A549 (cell line): Measurements from ENCODE around the gene LHX5. TPM values are rescaled to one million over a fixed set of nuclear protein-coding genes. Genes with fewer than 3 reads are reported as not detected.

ENCODE experiments used
- ATAC-seq, 2 experiments: fragments of 200-7000 bp in 1 of 2; fragments of >200 bp in 1 of 2; cut with Nextera tagmentation in 1 of 2; cut with Tn5 transposase in 1 of 2; 3 replicates each; pipeline versions ENCODE4 v1.8.0 to v1.9.1; 2018 to 2020; ENCODE audit warnings: mild to moderate bottlenecking in 1 of 2, moderate library complexity in 1 of 2
- CTCF ChIA-PET: fragments of 300-600 bp; sonication (Branson Sonifier 250); formaldehyde crosslinking; extraction: SDS; loops from one replicate; lab custom pipeline; 2021; ENCODE audit warnings: antibody characterized with exemption, inconsistent platforms; lab: Yijun Ruan, JAX
- POLR2A ChIA-PET: fragments of 350-600 bp; formaldehyde crosslinking; extraction: SDS; loops from one replicate; lab custom pipeline; 2021; ENCODE audit warnings: antibody characterized with exemption, inconsistent platforms; lab: Yijun Ruan, JAX
- DNase-seq, 2 experiments: peaks; one replicate each; pipeline versions ENCODE4 v3.0.0 to v3.0.0-alpha.2; 2011 to 2016; ENCODE audit warnings: low read depth in 1 of 2, low spot score in 1 of 2
- FAIRE-seq: peaks from 2 replicates; lab custom pipeline; 2011; peaks lifted over from hg19 to GRCh38; lab: Jason Lieb, UNC
- H3K27ac ChIP-seq, 2 experiments: fragments of >200 bp; sonication (Bioruptor Twin); formaldehyde crosslinking; 3 replicates each; pipeline ENCODE4 v1.5.1; 2016 to 2017
- H3K4me1 ChIP-seq: fragments of >200 bp; sonication (Bioruptor Twin); formaldehyde crosslinking; 3 replicates; pipeline ENCODE4 v1.6.1; 2016
- H3K4me2 ChIP-seq: fragments of >200 bp; sonication (Bioruptor Twin); formaldehyde crosslinking; 3 replicates; pipeline ENCODE4 v1.6.1; 2016
- H3K4me3 ChIP-seq: fragments of >200 bp; sonication (Bioruptor Twin); formaldehyde crosslinking; 3 replicates; pipeline ENCODE4 v1.5.1; 2016
- H3K9me3 ChIP-seq: fragments of >200 bp; sonication (Bioruptor Twin); formaldehyde crosslinking; 3 replicates; pipeline ENCODE4 v1.6.1; 2016
- ATOH8 ChIP-seq: fragments of 250-450 bp; sonication (Bioruptor Pico); IDR thresholded peaks from 2 replicates; pipeline ENCODE4 v1.5.0; 2020; ENCODE audit warnings: low read depth, mild to moderate bottlenecking, moderate library complexity
- CEBPB ChIP-seq, 2 experiments: fragments of >200 bp in 1 of 2; sonication (Bioruptor Twin) in 1 of 2; formaldehyde crosslinking in 1 of 2; IDR thresholded peaks; 2 replicates each; pipeline ENCODE4 v1.6.1; 2012 to 2016
- CHD4 ChIP-seq: fragments of 200-600 bp; sonication (generic); IDR thresholded peaks from 2 replicates; pipeline ENCODE4 v1.6.1; 2016; ENCODE audit warnings: antibody characterized with exemption, mild to moderate bottlenecking, borderline replicate concordance
- CTCF ChIP-seq: fragments of >200 bp; sonication (Bioruptor Twin); formaldehyde crosslinking; IDR thresholded peaks from 3 replicates; pipeline ENCODE4 v1.5.1; 2016
- EHF ChIP-seq: fragments of 250-450 bp; sonication (Bioruptor Pico); IDR thresholded peaks from 2 replicates; pipeline ENCODE4 v1.5.0; 2020; ENCODE audit warnings: mild to moderate bottlenecking
- FOXS1 ChIP-seq: fragments of 250-450 bp; sonication (Bioruptor Pico); IDR thresholded peaks from 2 replicates; pipeline ENCODE4 v1.5.0; 2020; ENCODE audit warnings: mild to moderate bottlenecking, moderate library complexity
- GATA3 ChIP-seq: IDR thresholded peaks from 2 replicates; pipeline ENCODE4 v1.6.1; 2012; ENCODE audit warnings: borderline replicate concordance
- HEYL ChIP-seq: fragments of 250-450 bp; sonication (Bioruptor Pico); IDR thresholded peaks from 2 replicates; pipeline ENCODE4 v1.8.0; 2021; ENCODE audit warnings: mild to moderate bottlenecking, moderate library complexity
- HOXA7 ChIP-seq: fragments of 250-450 bp; sonication (Bioruptor Pico); IDR thresholded peaks from 2 replicates; pipeline ENCODE4 v1.5.0; 2020; ENCODE audit warnings: mild to moderate bottlenecking, moderate library complexity
- HOXB13 ChIP-seq: fragments of 250-450 bp; sonication (Bioruptor Pico); IDR thresholded peaks from 2 replicates; pipeline ENCODE4 v1.5.0; 2020; ENCODE audit warnings: low read depth, mild to moderate bottlenecking, moderate library complexity
- NFE2L2 ChIP-seq: fragments of 150-350 bp; conservative IDR thresholded peaks from 2 replicates; pipeline ENCODE4 v1.6.1; 2014; ENCODE audit warnings: low read length
- POLR2A ChIP-seq: IDR thresholded peaks from 2 replicates; pipeline ENCODE4 v1.6.1; 2012; ENCODE audit warnings: mild to moderate bottlenecking, low read length
- RCOR1 ChIP-seq: fragments of 150-350 bp; IDR thresholded peaks from 2 replicates; pipeline ENCODE4 v1.6.1; 2014; ENCODE audit warnings: antibody characterized with exemption, low read length, low read depth
- RNF2 ChIP-seq: fragments of 200-600 bp; sonication (generic); IDR thresholded peaks from 2 replicates; pipeline ENCODE4 v1.6.1; 2016; ENCODE audit warnings: low read depth, mild to moderate bottlenecking, antibody characterized with exemption, moderate library complexity, borderline replicate concordance
- SMC3 ChIP-seq: fragments of >200 bp; sonication (Bioruptor Twin); formaldehyde crosslinking; IDR thresholded peaks from 3 replicates; pipeline ENCODE4 v1.6.1; 2018; ENCODE audit warnings: inconsistent platforms
- WGBS: methylation state at CpG from one replicate; pipeline ENCODE4 v1.1.6; 2017; ENCODE audit errors: missing lambda C conversion rate; 5-methylcytosine and 5-hydroxymethylcytosine counted together
- polyA plus RNA-seq, 4 experiments: library from polyadenylated mRNA; depleted of rRNA in 3 of 4; stranded (reverse); fragments of >200 nt; fragmentation: RNase III in 1 of 4; extraction: RNeasy Plus Mini Kit Qiagen cat#74134 plus additional on column Dnase treatment in 1 of 4; gene quantifications; 2 replicates in 3 of 4; 3 replicates in 1 of 4; pipeline ENCODE4 v1.2.3, GENCODE V29; 2011 to 2017
- TF ChIP-seq, protein P1 (sequence below): fragments of 150-350 bp; IDR thresholded peaks from 2 replicates; pipeline ENCODE4 v1.6.1; 2014; ENCODE audit warnings: low read depth, mild to moderate bottlenecking, low read length
- TF ChIP-seq, protein P2 (sequence below): fragments of >200 bp; sonication (Bioruptor Twin); formaldehyde crosslinking; IDR thresholded peaks from 2 replicates; pipeline ENCODE4 v1.6.1; 2016
- TF ChIP-seq, protein P3 (sequence below): fragments of 250-450 bp; sonication (Bioruptor Pico); IDR thresholded peaks from 2 replicates; pipeline ENCODE4 v1.5.0; 2021; ENCODE audit warnings: mild to moderate bottlenecking, moderate library complexity, borderline replicate concordance
- TF ChIP-seq, protein P4 (sequence below): fragments of >200 bp; sonication (Bioruptor Twin); formaldehyde crosslinking; IDR thresholded peaks from 3 replicates; pipeline ENCODE4 v1.6.1; 2016

Gene LHX5
- polyA plus RNA-seq, 2 of the 4 experiments (the other 2 are of a cell fraction) = not detected

DNA sequence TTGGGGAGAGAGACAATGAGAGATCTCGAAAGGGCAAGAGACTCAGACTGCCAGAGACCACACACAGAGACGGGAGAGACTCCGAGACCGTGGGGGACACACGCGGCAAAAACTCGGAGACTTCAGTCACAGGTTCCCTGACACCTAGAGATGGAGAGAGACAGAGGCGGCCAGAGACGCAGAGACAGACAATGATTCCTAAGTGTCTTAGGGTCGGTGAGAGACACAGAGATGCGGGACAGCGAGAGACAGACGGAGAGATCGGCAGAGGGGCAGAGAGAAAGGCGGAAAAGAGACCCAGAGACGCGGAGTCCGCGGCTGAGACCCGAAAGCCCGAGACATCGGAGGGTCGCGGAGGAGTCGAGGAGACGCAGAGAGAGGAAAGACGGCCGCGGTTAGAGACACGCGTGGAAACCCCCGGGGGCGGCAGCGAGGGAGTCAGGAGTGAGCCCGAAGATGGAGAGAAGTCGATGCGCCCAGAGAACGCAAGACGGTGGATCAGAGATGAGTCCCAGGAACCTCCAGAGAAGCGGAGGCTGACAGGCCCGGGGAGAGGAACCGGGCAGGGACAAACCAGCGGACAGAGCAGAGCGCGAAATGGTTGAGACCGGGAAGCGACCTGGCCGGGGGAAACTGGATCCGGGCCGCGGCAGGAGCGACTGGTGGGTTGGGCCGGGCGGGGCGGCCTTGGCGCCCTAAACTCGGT, 7.8 kb downstream of the LHX5 start:
- DNase-seq = peak in 1 of 2 experiments; percentile 51
- ChIA-PET CTCF (interaction anchor here (0.7 to 3.3 kb wide), 7 partner anchors 8 to 448 kb away, joined by 3 to 60 read pairs (median 12); no protein-coding TSS in a partner anchor), POLR2A (no interaction called here)
- H3K4me2 ChIP-seq = peak overlapping the region; percentile 77
- WGBS = 36% methylated on average over 56 of the region's 57 CpGs
- H3K4me3 ChIP-seq = peak overlapping the region; percentile 32
- peaks cover 30% of the 10 kb centered on the region for H3K4me1 ChIP-seq
- no peak overlapping the region for H3K27ac ChIP-seq
- peak in 1 of 2 experiments; percentile 32; a peak in 3 of 6 replicates for ATAC-seq
- FAIRE-seq = no peak
- TF ChIP-seq HEYL (no peak), FOXS1 (CRISPR knock-in tag) (no peak)
- TF ChIP-seq, protein P1, sequence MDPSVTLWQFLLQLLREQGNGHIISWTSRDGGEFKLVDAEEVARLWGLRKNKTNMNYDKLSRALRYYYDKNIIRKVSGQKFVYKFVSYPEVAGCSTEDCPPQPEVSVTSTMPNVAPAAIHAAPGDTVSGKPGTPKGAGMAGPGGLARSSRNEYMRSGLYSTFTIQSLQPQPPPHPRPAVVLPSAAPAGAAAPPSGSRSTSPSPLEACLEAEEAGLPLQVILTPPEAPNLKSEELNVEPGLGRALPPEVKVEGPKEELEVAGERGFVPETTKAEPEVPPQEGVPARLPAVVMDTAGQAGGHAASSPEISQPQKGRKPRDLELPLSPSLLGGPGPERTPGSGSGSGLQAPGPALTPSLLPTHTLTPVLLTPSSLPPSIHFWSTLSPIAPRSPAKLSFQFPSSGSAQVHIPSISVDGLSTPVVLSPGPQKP = no peak
- no peaks in the 10 kb centered on the region for H3K9me3 ChIP-seq

- ATAC-seq = peak in 1 of 2 experiments; percentile 3; a peak in 2 of 6 replicates
- Histone ChIP-seq H3K9me3 (no peaks in the 10 kb centered on the region), H3K4me3 (peak overlapping the region; percentile 32), H3K27ac (peak overlapping the region in 1 of 2 experiments; percentile 39; a peak in 2 of 6 replicates), H3K4me1 (peaks cover 30% of the 10 kb centered on the region)
- CTCF ChIA-PET = interaction anchor here (0.8 to 3.3 kb wide), 13 partner anchors 10 to 449 kb away, joined by 3 to 60 read pairs (median 4); no protein-coding TSS in a partner anchor
- POLR2A ChIA-PET = no interaction called here
- 33% methylated on average over 75 of the region's 91 CpGs for WGBS
- DNase-seq = no peak
- FAIRE-seq = no peak
- TF ChIP-seq ATOH8 (CRISPR knock-in tag) = no peak
- TF ChIP-seq, protein P2, sequence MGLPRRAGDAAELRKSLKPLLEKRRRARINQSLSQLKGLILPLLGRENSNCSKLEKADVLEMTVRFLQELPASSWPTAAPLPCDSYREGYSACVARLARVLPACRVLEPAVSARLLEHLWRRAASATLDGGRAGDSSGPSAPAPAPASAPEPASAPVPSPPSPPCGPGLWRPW = no peak
- TF ChIP-seq POLR2A = no peak
- no peak for TF ChIP-seq HOXB13 (CRISPR knock-in tag)
- no peak for TF ChIP-seq HEYL
- TF ChIP-seq HOXA7 (CRISPR knock-in tag) = no peak
- TF ChIP-seq GATA3 = no peak
- no peak for TF ChIP-seq SMC3
- TF ChIP-seq CHD4 = no peak
- no peak for TF ChIP-seq EHF (CRISPR knock-in tag)
- no peak for TF ChIP-seq RCOR1
- TF ChIP-seq CTCF = no peak
- TF ChIP-seq, protein P3, sequence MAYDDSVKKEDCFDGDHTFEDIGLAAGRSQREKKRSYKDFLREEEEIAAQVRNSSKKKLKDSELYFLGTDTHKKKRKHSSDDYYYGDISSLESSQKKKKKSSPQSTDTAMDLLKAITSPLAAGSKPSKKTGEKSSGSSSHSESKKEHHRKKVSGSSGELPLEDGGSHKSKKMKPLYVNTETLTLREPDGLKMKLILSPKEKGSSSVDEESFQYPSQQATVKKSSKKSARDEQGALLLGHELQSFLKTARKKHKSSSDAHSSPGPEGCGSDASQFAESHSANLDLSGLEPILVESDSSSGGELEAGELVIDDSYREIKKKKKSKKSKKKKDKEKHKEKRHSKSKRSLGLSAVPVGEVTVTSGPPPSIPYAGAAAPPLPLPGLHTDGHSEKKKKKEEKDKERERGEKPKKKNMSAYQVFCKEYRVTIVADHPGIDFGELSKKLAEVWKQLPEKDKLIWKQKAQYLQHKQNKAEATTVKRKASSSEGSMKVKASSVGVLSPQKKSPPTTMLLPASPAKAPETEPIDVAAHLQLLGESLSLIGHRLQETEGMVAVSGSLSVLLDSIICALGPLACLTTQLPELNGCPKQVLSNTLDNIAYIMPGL (CRISPR knock-in tag) = no peak
- no peak for TF ChIP-seq FOXS1 (CRISPR knock-in tag)
- no peak for TF ChIP-seq NFE2L2
- no peak for TF ChIP-seq RNF2
- TF ChIP-seq CEBPB (IDR thresholded peaks at IDR 0.05) = no peak
- TF ChIP-seq, protein P4, sequence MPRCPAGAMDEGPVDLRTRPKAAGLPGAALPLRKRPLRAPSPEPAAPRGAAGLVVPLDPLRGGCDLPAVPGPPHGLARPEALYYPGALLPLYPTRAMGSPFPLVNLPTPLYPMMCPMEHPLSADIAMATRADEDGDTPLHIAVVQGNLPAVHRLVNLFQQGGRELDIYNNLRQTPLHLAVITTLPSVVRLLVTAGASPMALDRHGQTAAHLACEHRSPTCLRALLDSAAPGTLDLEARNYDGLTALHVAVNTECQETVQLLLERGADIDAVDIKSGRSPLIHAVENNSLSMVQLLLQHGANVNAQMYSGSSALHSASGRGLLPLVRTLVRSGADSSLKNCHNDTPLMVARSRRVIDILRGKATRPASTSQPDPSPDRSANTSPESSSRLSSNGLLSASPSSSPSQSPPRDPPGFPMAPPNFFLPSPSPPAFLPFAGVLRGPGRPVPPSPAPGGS = no peak
- TF ChIP-seq, all 56 proteins: peak for 0
- peak overlapping the region; percentile 77 for H3K4me2 ChIP-seq
Observed at GRCh38 chr12:113462998-113463745, 8.5 kb downstream of the LHX5 start.
